WERI-Rb-1 (cell line): ENCODE measurements around the gene NMT2.

ENCODE experiments used
- DNase-seq: peaks from one replicate; pipeline ENCODE4 v3.0.0-alpha.2; 2020
- H3K27ac ChIP-seq: fragments of 250-450 bp; sonication (Bioruptor Pico); 2 replicates; pipeline ENCODE4 v1.5.1; 2020; ENCODE audit warnings: mild to moderate bottlenecking, moderate library complexity
- H3K27me3 ChIP-seq: fragments of 250-450 bp; sonication (Bioruptor Pico); 2 replicates; pipeline ENCODE4 v1.5.1; 2021; ENCODE audit warnings: mild to moderate bottlenecking, low read depth, moderate library complexity; ENCODE audit not compliant: insufficient read depth, severe bottlenecking
- H3K36me3 ChIP-seq: fragments of 250-450 bp; sonication (Bioruptor Pico); 2 replicates; pipeline ENCODE4 v1.5.1; 2020; ENCODE audit warnings: mild to moderate bottlenecking, moderate library complexity
- H3K4me3 ChIP-seq: 2 replicates; pipeline ENCODE4 v1.5.1; 2011; ENCODE audit warnings: low read depth, mild to moderate bottlenecking, control low read depth, low read length
- H3K9me3 ChIP-seq: fragments of 250-450 bp; sonication (Bioruptor Pico); 2 replicates; pipeline ENCODE4 v1.5.1; 2021; ENCODE audit warnings: mild to moderate bottlenecking, moderate library complexity; ENCODE audit not compliant: severe bottlenecking
- TF ChIP-seq, protein P1 (sequence below): IDR thresholded peaks from 2 replicates; pipeline ENCODE4 v1.5.1; 2011; ENCODE audit warnings: low read depth, mild to moderate bottlenecking, control low read depth, inconsistent platforms, low read length

NMT2 gene

DNA sequence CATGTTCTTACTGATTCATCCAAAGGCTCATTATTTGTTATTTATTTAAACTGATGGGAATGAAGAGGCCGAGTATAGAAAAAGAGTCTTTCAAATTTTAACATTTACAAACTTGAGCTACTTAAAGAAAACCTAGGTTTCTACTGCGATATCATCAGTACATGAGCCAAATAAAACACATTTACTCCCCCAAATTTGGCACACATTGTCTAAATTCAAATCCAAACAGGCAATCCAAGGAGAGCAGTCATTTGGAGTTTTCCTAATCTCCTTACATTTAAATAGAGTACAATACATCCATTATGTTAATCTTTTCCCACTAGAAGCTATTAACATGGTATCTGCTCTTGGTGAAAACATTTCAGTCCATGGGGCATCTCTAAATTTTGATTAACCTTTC lies 2.2 kb downstream of the NMT2 start:
- Histone ChIP-seq H3K27me3 (no peaks in the 10 kb centered on the region), H3K36me3 (no peaks in the 10 kb centered on the region), H3K9me3 (no peaks in the 10 kb centered on the region), H3K27ac (no peak overlapping the region), H3K4me3 (no peak overlapping the region)
- DNase-seq = no peak
- TF ChIP-seq, protein P1, sequence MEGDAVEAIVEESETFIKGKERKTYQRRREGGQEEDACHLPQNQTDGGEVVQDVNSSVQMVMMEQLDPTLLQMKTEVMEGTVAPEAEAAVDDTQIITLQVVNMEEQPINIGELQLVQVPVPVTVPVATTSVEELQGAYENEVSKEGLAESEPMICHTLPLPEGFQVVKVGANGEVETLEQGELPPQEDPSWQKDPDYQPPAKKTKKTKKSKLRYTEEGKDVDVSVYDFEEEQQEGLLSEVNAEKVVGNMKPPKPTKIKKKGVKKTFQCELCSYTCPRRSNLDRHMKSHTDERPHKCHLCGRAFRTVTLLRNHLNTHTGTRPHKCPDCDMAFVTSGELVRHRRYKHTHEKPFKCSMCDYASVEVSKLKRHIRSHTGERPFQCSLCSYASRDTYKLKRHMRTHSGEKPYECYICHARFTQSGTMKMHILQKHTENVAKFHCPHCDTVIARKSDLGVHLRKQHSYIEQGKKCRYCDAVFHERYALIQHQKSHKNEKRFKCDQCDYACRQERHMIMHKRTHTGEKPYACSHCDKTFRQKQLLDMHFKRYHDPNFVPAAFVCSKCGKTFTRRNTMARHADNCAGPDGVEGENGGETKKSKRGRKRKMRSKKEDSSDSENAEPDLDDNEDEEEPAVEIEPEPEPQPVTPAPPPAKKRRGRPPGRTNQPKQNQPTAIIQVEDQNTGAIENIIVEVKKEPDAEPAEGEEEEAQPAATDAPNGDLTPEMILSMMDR = no peak

DNA sequence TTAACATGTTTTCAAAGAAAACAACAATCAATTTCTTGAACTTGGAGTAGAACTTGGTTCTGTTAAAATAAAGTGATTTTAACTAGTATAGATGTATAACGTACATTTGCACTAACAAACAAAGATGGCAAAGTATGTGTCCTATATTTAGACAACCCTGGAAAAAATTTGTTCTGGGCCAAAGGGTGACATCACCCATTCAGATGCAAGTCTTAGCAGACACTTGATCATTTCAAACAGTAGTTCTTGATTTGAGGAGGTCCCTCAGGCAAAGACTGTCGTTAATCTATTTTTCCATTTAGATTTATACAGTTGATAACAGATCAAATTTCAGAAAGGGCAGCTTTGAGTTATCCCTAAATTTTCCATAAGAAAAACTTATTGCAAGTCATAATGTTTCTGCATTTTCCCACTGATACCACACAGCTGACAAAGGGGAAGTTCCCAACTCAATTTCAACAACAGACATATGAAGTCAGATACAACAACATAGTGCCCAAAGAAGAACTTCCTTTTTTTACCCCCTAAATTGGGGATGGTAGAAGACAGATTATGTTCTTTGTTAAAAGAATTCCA lies 5.2 kb downstream of the NMT2 start:
- no peak overlapping the region for H3K27ac ChIP-seq
- DNase-seq = no peak

GRCh38 chr10:15158972-15159371 lies 9.5 kb downstream of the NMT2 start:
- Histone ChIP-seq H3K4me3 (no peak overlapping the region), H3K36me3 (no peaks in the 10 kb centered on the region), H3K27ac (no peak overlapping the region), H3K9me3 (no peaks in the 10 kb centered on the region), H3K27me3 (no peaks in the 10 kb centered on the region)
- TF ChIP-seq, protein P1 = no peak
- no peak for DNase-seq

More for the DNA sequence above, 5.2 kb downstream of the NMT2 start:
- no peak overlapping the region for H3K4me3 ChIP-seq
- TF ChIP-seq, protein P1 = no peak
- no peaks in the 10 kb centered on the region for H3K36me3 ChIP-seq
- H3K9me3 ChIP-seq = no peaks in the 10 kb centered on the region
- no peaks in the 10 kb centered on the region for H3K27me3 ChIP-seq

GRCh38 chr10:15158448-15158847 lies 10.0 kb downstream of the NMT2 start:
- no peaks in the 10 kb centered on the region for H3K36me3 ChIP-seq
- DNase-seq = no peak
- H3K9me3 ChIP-seq = no peaks in the 10 kb centered on the region
- no peaks in the 10 kb centered on the region for H3K27me3 ChIP-seq
- TF ChIP-seq, protein P1 = no peak
- no peak overlapping the region for H3K4me3 ChIP-seq
- no peak overlapping the region for H3K27ac ChIP-seq

- H3K27ac ChIP-seq = no peak overlapping the region
- H3K4me3 ChIP-seq = no peak overlapping the region
- no peaks in the 10 kb centered on the region for H3K9me3 ChIP-seq
- no peaks in the 10 kb centered on the region for H3K36me3 ChIP-seq
- no peak for DNase-seq
- TF ChIP-seq, protein P1 = no peak
- no peaks in the 10 kb centered on the region for H3K27me3 ChIP-seq
Measured at GRCh38 chr10:15155978-15156656, 12.4 kb downstream of the NMT2 start.
